OCI-LY7 (cell line): ENCODE measurements around the gene KDM6A. TPM values are rescaled to one million over a fixed set of nuclear protein-coding genes. Genes with fewer than 3 reads are reported as not detected.

ENCODE experiments used
- BruUV-seq: library from RNA; stranded (reverse); fragments of 400-500 nt; replicated peaks from 2 replicates; lab custom pipeline; 2021; lab: Mats Ljungman, UMichigan
- CTCF ChIA-PET: fragments of 300-600 bp; sonication (Branson Sonifier 250); formaldehyde crosslinking; loops from one replicate; lab custom pipeline; 2022; ENCODE audit warnings: antibody characterized with exemption; ENCODE audit not compliant: unreplicated experiment; lab: Charles Lee
- POLR2A ChIA-PET: fragments of 300-600 bp; sonication (Branson Sonifier 250); formaldehyde crosslinking; loops from one replicate; lab custom pipeline; 2022; ENCODE audit warnings: antibody characterized with exemption; lab: Charles Lee
- DNase-seq: peaks from one replicate; pipeline ENCODE4 v3.0.0-alpha.2; 2015; ENCODE audit warnings: low spot score
- H2AFZ ChIP-seq: fragments of 200-600 bp; sonication (generic), shearing (Covaris generic); 2 replicates; pipeline ENCODE4 v1.6.1; 2014; ENCODE audit warnings: mild to moderate bottlenecking, antibody characterized with exemption, low read length, moderate library complexity
- H3K27ac ChIP-seq: fragments of 200-600 bp; sonication (generic); 2 replicates; pipeline ENCODE4 v1.5.1; 2014; ENCODE audit warnings: mixed run types, low read depth, mild to moderate bottlenecking, moderate library complexity, low read length, inconsistent platforms; ENCODE audit not compliant: poor library complexity, severe bottlenecking
- H3K36me3 ChIP-seq: fragments of 200-600 bp; sonication (generic); 2 replicates; pipeline ENCODE4 v1.6.1; 2014; ENCODE audit warnings: mild to moderate bottlenecking, antibody characterized with exemption, low read length, moderate library complexity, mixed read lengths; ENCODE audit not compliant: insufficient read depth
- H3K4me1 ChIP-seq: fragments of 200-600 bp; sonication (generic); 2 replicates; pipeline ENCODE4 v1.5.1; 2014; ENCODE audit warnings: mild to moderate bottlenecking, low read length; ENCODE audit not compliant: insufficient read depth, poor library complexity, severe bottlenecking
- H3K4me2 ChIP-seq: fragments of 200-600 bp; sonication (generic); 2 replicates; pipeline ENCODE4 v1.6.1; 2014; ENCODE audit warnings: mild to moderate bottlenecking, low read length
- H3K4me3 ChIP-seq: fragments of 200-600 bp; sonication (generic); 2 replicates; pipeline ENCODE4 v1.5.1; 2014; ENCODE audit warnings: mild to moderate bottlenecking, low read depth, low read length; ENCODE audit not compliant: poor library complexity, severe bottlenecking
- H3K79me2 ChIP-seq: fragments of 200-600 bp; sonication (generic); 2 replicates; pipeline ENCODE4 v1.6.1; 2016; ENCODE audit warnings: low read depth, mild to moderate bottlenecking, low read length, moderate library complexity, mixed read lengths; ENCODE audit not compliant: insufficient read depth
- H3K9me2 ChIP-seq: fragments of 200-600 bp; sonication (generic); 2 replicates; pipeline ENCODE4 v1.6.1; 2016; ENCODE audit warnings: mild to moderate bottlenecking, low read length, mixed read lengths; ENCODE audit not compliant: insufficient read depth
- H3K9me3 ChIP-seq: fragments of 200-600 bp; sonication (generic); 2 replicates; pipeline ENCODE4 v1.6.1; 2014; ENCODE audit warnings: mild to moderate bottlenecking, mixed run types, low read length, mixed read lengths
- H4K20me1 ChIP-seq: fragments of 200-600 bp; sonication (generic); 2 replicates; pipeline ENCODE4 v1.6.1; 2014; ENCODE audit warnings: mild to moderate bottlenecking, antibody characterized with exemption, low read length, moderate library complexity, mixed read lengths; ENCODE audit not compliant: insufficient read depth
- EZH2phosphoT487 ChIP-seq: fragments of 200-600 bp; sonication (generic); IDR thresholded peaks from 2 replicates; pipeline ENCODE4 v1.6.1; 2018; ENCODE audit warnings: low read depth, borderline replicate concordance, mild to moderate bottlenecking, mixed run types, antibody characterized with exemption, low read length, moderate library complexity, mixed read lengths
- intact Hi-C: fragments of 100-400 bp; cut with micrococcal nuclease; formaldehyde crosslinking; loops from one replicate; pipeline ENCODE4 v1.10.0; 2022; ENCODE audit not compliant: unreplicated experiment
- total RNA-seq, 2 experiments: library from RNA; depleted of rRNA in 1 of 2; stranded (reverse); fragments of >200 nt in 1 of 2; shearing (Covaris generic) in 1 of 2; gene quantifications; 2 replicates each; pipeline ENCODE4 v1.2.3, GENCODE V29; 2014 to 2022
- TF ChIP-seq, protein P1 (sequence below): fragments of 200-600 bp; sonication (generic); conservative IDR thresholded peaks from 2 replicates; pipeline ENCODE4 v1.5.1; 2014; ENCODE audit warnings: mild to moderate bottlenecking, antibody characterized with exemption, low read length, moderate library complexity, mixed read lengths

KDM6A gene
- total RNA-seq, 2 experiments from 2014 or later = 20.5 to 23.4 TPM

DNA sequence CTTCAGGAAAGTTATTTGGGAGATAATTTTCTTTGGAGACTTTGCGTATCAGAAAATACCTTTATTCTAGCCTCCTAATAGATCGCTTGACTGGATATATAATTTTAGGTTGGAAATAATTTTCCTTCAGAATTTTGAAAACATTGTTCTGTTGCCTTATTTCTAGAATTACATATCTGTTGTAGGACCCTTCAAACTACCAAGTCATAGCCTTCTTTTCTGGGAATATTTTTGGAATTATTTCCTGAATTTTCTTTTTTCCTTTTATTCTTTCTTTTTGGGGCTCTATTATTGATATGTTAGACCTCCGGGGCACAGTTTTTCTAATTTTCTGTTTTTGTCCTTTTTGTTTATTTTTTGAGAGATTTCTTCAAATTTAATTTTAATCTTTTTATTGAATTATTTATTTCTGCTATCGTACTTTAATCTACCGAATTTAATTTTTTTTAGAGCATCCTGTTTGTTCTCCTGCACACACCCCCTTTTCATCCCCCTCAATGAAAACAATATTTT lies 100.5 kb downstream of the KDM6A start:
- no peak overlapping the region for H3K4me2 ChIP-seq
- no peaks in the 10 kb centered on the region for H4K20me1 ChIP-seq
- peaks cover 32% of the 10 kb centered on the region for H3K36me3 ChIP-seq
- CTCF ChIA-PET = no interaction called here
- no peak overlapping the region for H3K27ac ChIP-seq
- intact Hi-C loops = no loop called here
- BruUV-seq = no TSS peak
- H3K9me2 ChIP-seq = no peaks in the 10 kb centered on the region
- TF ChIP-seq, protein P1, sequence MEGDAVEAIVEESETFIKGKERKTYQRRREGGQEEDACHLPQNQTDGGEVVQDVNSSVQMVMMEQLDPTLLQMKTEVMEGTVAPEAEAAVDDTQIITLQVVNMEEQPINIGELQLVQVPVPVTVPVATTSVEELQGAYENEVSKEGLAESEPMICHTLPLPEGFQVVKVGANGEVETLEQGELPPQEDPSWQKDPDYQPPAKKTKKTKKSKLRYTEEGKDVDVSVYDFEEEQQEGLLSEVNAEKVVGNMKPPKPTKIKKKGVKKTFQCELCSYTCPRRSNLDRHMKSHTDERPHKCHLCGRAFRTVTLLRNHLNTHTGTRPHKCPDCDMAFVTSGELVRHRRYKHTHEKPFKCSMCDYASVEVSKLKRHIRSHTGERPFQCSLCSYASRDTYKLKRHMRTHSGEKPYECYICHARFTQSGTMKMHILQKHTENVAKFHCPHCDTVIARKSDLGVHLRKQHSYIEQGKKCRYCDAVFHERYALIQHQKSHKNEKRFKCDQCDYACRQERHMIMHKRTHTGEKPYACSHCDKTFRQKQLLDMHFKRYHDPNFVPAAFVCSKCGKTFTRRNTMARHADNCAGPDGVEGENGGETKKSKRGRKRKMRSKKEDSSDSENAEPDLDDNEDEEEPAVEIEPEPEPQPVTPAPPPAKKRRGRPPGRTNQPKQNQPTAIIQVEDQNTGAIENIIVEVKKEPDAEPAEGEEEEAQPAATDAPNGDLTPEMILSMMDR = no peak
- no peak for TF ChIP-seq EZH2phosphoT487
- POLR2A ChIA-PET = interaction anchor here (0.7 kb wide), 1 partner anchor 1930 kb away, joined by 3 read pairs; no protein-coding TSS in a partner anchor
- H2AFZ ChIP-seq = no peak overlapping the region
- H3K9me3 ChIP-seq = no peaks in the 10 kb centered on the region
- DNase-seq = no peak
- H3K4me1 ChIP-seq = no peaks in the 10 kb centered on the region
- H3K4me3 ChIP-seq = no peak overlapping the region
- peaks cover 16% of the 10 kb centered on the region; the same call in 1 of the 2 replicates for H3K79me2 ChIP-seq

DNA sequence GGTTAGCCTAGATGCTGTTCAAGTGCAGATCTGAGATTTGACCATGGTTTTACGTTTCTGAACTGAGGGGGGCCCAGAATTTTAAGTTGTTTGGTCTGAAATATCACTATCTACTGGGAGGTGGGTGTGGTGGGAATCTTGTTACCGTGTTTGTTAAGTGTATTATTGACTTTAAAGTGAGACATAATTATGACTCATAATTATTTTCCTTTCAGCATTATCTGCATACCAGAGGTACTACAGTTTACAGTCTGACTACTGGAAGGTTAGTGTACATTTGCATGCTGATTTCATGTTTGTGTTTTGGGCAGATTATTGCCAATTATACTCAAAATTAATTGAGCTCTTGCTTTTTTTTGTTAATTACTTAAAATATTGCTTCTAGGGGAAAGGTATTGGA lies 101.5 kb downstream of the KDM6A start:
- BruUV-seq = no TSS peak

More for the DNA sequence above, 101.5 kb downstream of the KDM6A start:
- H3K79me2 ChIP-seq = peaks cover 20% of the 10 kb centered on the region; the same call in 1 of the 2 replicates
- H3K9me3 ChIP-seq = no peaks in the 10 kb centered on the region
- no peak overlapping the region for H3K4me2 ChIP-seq
- no peaks in the 10 kb centered on the region for H3K4me1 ChIP-seq
- peaks cover 35% of the 10 kb centered on the region for H3K36me3 ChIP-seq
- H3K9me2 ChIP-seq = no peaks in the 10 kb centered on the region
- ChIA-PET CTCF (no interaction called here), POLR2A (interaction anchor here (0.7 kb wide), 1 partner anchor 1929 kb away, joined by 3 read pairs; no protein-coding TSS in a partner anchor)
- no peak overlapping the region for H3K27ac ChIP-seq
- DNase-seq = no peak
- TF ChIP-seq, protein P1 = no peak
- TF ChIP-seq EZH2phosphoT487 = no peak
- intact Hi-C loops = no loop called here
- H2AFZ ChIP-seq = no peak overlapping the region
- no peak overlapping the region for H3K4me3 ChIP-seq
- H4K20me1 ChIP-seq = no peaks in the 10 kb centered on the region
